ENCODE measurements around the gene IFI44L.

Gene IFI44L

GRCh38 chr1:78691995-78692747 is 71.9 kb downstream of the IFI44L start:
- DNase-seq (no peak), ATAC-seq (ENCODE audit: insufficient read depth, low read depth) (no peak)
- no peaks in the 10 kb centered on the region for H3K36me3 ChIP-seq (ENCODE audit: insufficient read depth, low read length)
- H3K9me3 ChIP-seq (ENCODE audit: insufficient read depth, low read length, severe bottlenecking) = no peaks in the 10 kb centered on the region
- no peak overlapping the region for H3K4me3 ChIP-seq (ENCODE audit: low read depth in 1 of 2, low read length in 2 of 2)
- H3K4me2 ChIP-seq (ENCODE audit: insufficient read depth, low read length) = no peak overlapping the region
- no peaks in the 10 kb centered on the region for H4K20me1 ChIP-seq (ENCODE audit: insufficient read depth, low read length)
- no peaks in the 10 kb centered on the region for H3K4me1 ChIP-seq (ENCODE audit: insufficient read depth, low read length)
- H3K27ac ChIP-seq (ENCODE audit: low read length) = no peak overlapping the region
- H3K27me3 ChIP-seq (ENCODE audit: insufficient read depth, low read length, poor library complexity) = peaks cover 11% of the 10 kb centered on the region
- TF ChIP-seq CTCF (IDR thresholded peaks at IDR 0.05; ENCODE audit: borderline replicate concordance, extremely low read depth, low read length, poor library complexity, severe bottlenecking) (no peak), EZH2 (IDR thresholded peaks at IDR 0.05; ENCODE audit: borderline replicate concordance, low read depth, low read length, severe bottlenecking) (no peak)
- H3K9ac ChIP-seq (ENCODE audit: low read depth, low read length) = no peak overlapping the region
- H2AFZ ChIP-seq (ENCODE audit: low read depth, low read length) = no peak overlapping the region
- no peaks in the 10 kb centered on the region for H3K79me2 ChIP-seq (ENCODE audit: insufficient read depth, low read length)

All from DND-41 (cell line).